ENCODE measurements around the gene RBM23. TPM values are rescaled to one million over a fixed set of nuclear protein-coding genes. Genes with fewer than 3 reads are reported as not detected.

The RBM23 gene
- total RNA-seq, 1 donor from 2014 or later: 90.6 TPM

GRCh38 chr14:22872833-22873520 is 46.0 kb downstream of the RBM23 start:
- DNase-seq (ENCODE audit: low read depth): no peak
- H3K4me3 ChIP-seq (ENCODE audit: low read depth, low read length): peak overlapping the region; percentile 97
- no peak for TF ChIP-seq CTCF (conservative IDR thresholded peaks at IDR 0.05; ENCODE audit: low read depth, low read length)

- TF ChIP-seq CTCF (conservative IDR thresholded peaks at IDR 0.05; ENCODE audit: low read depth, low read length): peak; percentile 99
- peak overlapping the region; percentile 97 for H3K4me3 ChIP-seq (ENCODE audit: low read depth, low read length)
- DNase-seq (ENCODE audit: low read depth): no peak
Observed at GRCh38 chr14:22872033-22872832, 46.7 kb downstream of the RBM23 start.

GRCh38 chr14:22871224-22872032 is 47.5 kb downstream of the RBM23 start, which contains the start of gene LRP10:
LRP10 (plus strand) TSS chr14:22871740; CDS start chr14:22872304, 564 bp downstream.
- H3K4me3 ChIP-seq (ENCODE audit: low read depth, low read length): peak within 1 kb of the TSS; percentile 97
- no peak for TF ChIP-seq CTCF (conservative IDR thresholded peaks at IDR 0.05; ENCODE audit: low read depth, low read length)
- DNase-seq (ENCODE audit: low read depth): no peak

GRCh38 chr14:22870811-22871223 is 48.1 kb downstream of the RBM23 start:
- no peak for DNase-seq (ENCODE audit: low read depth)
- no peak for TF ChIP-seq CTCF (conservative IDR thresholded peaks at IDR 0.05; ENCODE audit: low read depth, low read length)
- H3K4me3 ChIP-seq (ENCODE audit: low read depth, low read length): peak overlapping the region; percentile 97

GRCh38 chr14:22866874-22867273 is 52.1 kb downstream of the RBM23 start:
- no peak for TF ChIP-seq CTCF (conservative IDR thresholded peaks at IDR 0.05; ENCODE audit: low read depth, low read length)
- H3K4me3 ChIP-seq (ENCODE audit: low read depth, low read length): no peak overlapping the region

GRCh38 chr14:22865424-22866405 is 53.2 kb downstream of the RBM23 start:
- TF ChIP-seq CTCF (conservative IDR thresholded peaks at IDR 0.05; ENCODE audit: low read depth, low read length): peak; percentile 40
- no peak for DNase-seq (ENCODE audit: low read depth)
- no peak overlapping the region for H3K4me3 ChIP-seq (ENCODE audit: low read depth, low read length)

More at GRCh38 chr14:22866874-22867273, 52.1 kb downstream of the RBM23 start:
- no peak for DNase-seq (ENCODE audit: low read depth)

Data from epithelial cell of proximal tubule (primary cell).